GM19240 (cell line): Measurements from ENCODE around the gene STRIT1.

Source experiments
- DNase-seq: peaks from one replicate; pipeline ENCODE4 v3.0.0; 2011; ENCODE audit warnings: low spot score; ENCODE audit not compliant: insufficient read length

The STRIT1 gene

GRCh38 chr3:155293516-155293915 is at the start of gene STRIT1:
Gene STRIT1, minus strand, starts transcription at chr3:155293683.
- no peak for DNase-seq

- DNase-seq = no peak
Measured at GRCh38 chr3:155342344-155342743, 48.9 kb upstream of the STRIT1 start.

- no peak for DNase-seq
Measured at GRCh38 chr3:155339052-155339451, 45.6 kb upstream of the STRIT1 start.

GRCh38 chr3:155335724-155336354 is 42.4 kb upstream of the STRIT1 start:
- DNase-seq = no peak

GRCh38 chr3:155334914-155335723 is 41.6 kb upstream of the STRIT1 start:
- no peak for DNase-seq

GRCh38 chr3:155334215-155334913 is 40.9 kb upstream of the STRIT1 start:
- DNase-seq = no peak

GRCh38 chr3:155332716-155333115 is 39.2 kb upstream of the STRIT1 start:
- DNase-seq = no peak

GRCh38 chr3:155331078-155331477 is 37.6 kb upstream of the STRIT1 start:
- no peak for DNase-seq

- DNase-seq = no peak
Measured at GRCh38 chr3:155330370-155330769, 36.9 kb upstream of the STRIT1 start.

GRCh38 chr3:155329513-155330048 is 36.1 kb upstream of the STRIT1 start:
- DNase-seq = no peak

GRCh38 chr3:155327871-155328270 is 34.4 kb upstream of the STRIT1 start:
- DNase-seq = no peak

- DNase-seq = no peak
Measured at GRCh38 chr3:155327430-155327829, 33.9 kb upstream of the STRIT1 start.

- DNase-seq = no peak
Measured at GRCh38 chr3:155326901-155327300, 33.4 kb upstream of the STRIT1 start.

GRCh38 chr3:155326244-155326643 is 32.8 kb upstream of the STRIT1 start:
- no peak for DNase-seq

GRCh38 chr3:155325263-155325835 is 31.9 kb upstream of the STRIT1 start:
- no peak for DNase-seq

- no peak for DNase-seq
Measured at GRCh38 chr3:155323063-155323666, 29.7 kb upstream of the STRIT1 start.

GRCh38 chr3:155321418-155321817 is 27.9 kb upstream of the STRIT1 start:
- DNase-seq = no peak

- no peak for DNase-seq
Measured at GRCh38 chr3:155320934-155321333, 27.5 kb upstream of the STRIT1 start.

- DNase-seq = no peak
Measured at GRCh38 chr3:155318740-155319139, 25.3 kb upstream of the STRIT1 start.

GRCh38 chr3:155317211-155317610 is 23.7 kb upstream of the STRIT1 start:
- no peak for DNase-seq

GRCh38 chr3:155316426-155316825 is 22.9 kb upstream of the STRIT1 start:
- no peak for DNase-seq
